HG03097 (cell line): Measurements from ENCODE around the gene ALKBH8.
A peak's percentile ranks its signal among the peaks of the same experiment; 100 is the strongest.
"Not testable (repeated sequence)": the region's sequence is repeated elsewhere in the genome, so short reads cannot be mapped to it uniquely, and the experiment has no call there.

Experiments
- ATAC-seq: cut with Tn5 transposase; IDR thresholded peaks from one replicate; pipeline ENCODE4 v1.9.1; 2021; ENCODE audit not compliant: unreplicated experiment, low FRiP score

The ALKBH8 gene

GRCh38 chr11:107577346-107577711 lies 11.8 kb upstream of the ALKBH8 start:
- ATAC-seq = no peak

GRCh38 chr11:107576497-107577345 lies 11.2 kb upstream of the ALKBH8 start:
- not testable (repeated sequence) for ATAC-seq

- no peak for ATAC-seq
Measured at GRCh38 chr11:107573438-107573837, 7.9 kb upstream of the ALKBH8 start.

GRCh38 chr11:107570015-107570414 lies 4.5 kb upstream of the ALKBH8 start:
- no peak for ATAC-seq

GRCh38 chr11:107567739-107568335 lies 2.3 kb upstream of the ALKBH8 start:
- ATAC-seq = no peak

GRCh38 chr11:107566569-107566968 lies 1.0 kb upstream of the ALKBH8 start:
- no peak for ATAC-seq

GRCh38 chr11:107565955-107566501 lies 493 bp upstream of the ALKBH8 start:
- ATAC-seq = not testable (repeated sequence)

- peak; percentile 2 for ATAC-seq
Measured at GRCh38 chr11:107564877-107565218, 687 bp downstream of the ALKBH8 start.

- ATAC-seq = peak; percentile 24
Measured at GRCh38 chr11:107563702-107564101, 1.8 kb downstream of the ALKBH8 start.

GRCh38 chr11:107562647-107563208 lies 2.8 kb downstream of the ALKBH8 start:
- no peak for ATAC-seq

GRCh38 chr11:107561688-107562087 lies 3.8 kb downstream of the ALKBH8 start:
- ATAC-seq = no peak

GRCh38 chr11:107550304-107550703 lies 15.2 kb downstream of the ALKBH8 start:
- no peak for ATAC-seq

GRCh38 chr11:107549954-107550285 lies 15.6 kb downstream of the ALKBH8 start:
- no peak for ATAC-seq

- no peak for ATAC-seq
Measured at GRCh38 chr11:107549253-107549953, 16.1 kb downstream of the ALKBH8 start.

GRCh38 chr11:107547961-107548360 lies 17.6 kb downstream of the ALKBH8 start:
- no peak for ATAC-seq

GRCh38 chr11:107545101-107545514 lies 20.4 kb downstream of the ALKBH8 start:
- ATAC-seq = no peak

GRCh38 chr11:107538821-107539220 lies 26.7 kb downstream of the ALKBH8 start:
- no peak for ATAC-seq

GRCh38 chr11:107538239-107538638 lies 27.3 kb downstream of the ALKBH8 start:
- ATAC-seq = no peak

GRCh38 chr11:107537155-107537554 lies 28.4 kb downstream of the ALKBH8 start:
- ATAC-seq = not testable (repeated sequence)

- ATAC-seq = no peak
Measured at GRCh38 chr11:107526197-107526596, 39.3 kb downstream of the ALKBH8 start.

GRCh38 chr11:107508858-107509244 lies 56.7 kb downstream of the ALKBH8 start:
- ATAC-seq = no peak
